Heart left ventricle (tissue), 13 donors: ENCODE data around the gene STARD7.

Experiments used
- CTCF ChIP-seq, 12 donors: fragments of 200-600 bp; sonication (generic) in 4 of 12; IDR thresholded peaks; one replicate each; pipeline versions ENCODE4 v1.5.0 to v1.8.0; 2018 to 2022; ENCODE audit warnings: antibody characterized with exemption in 12 of 12, mild to moderate bottlenecking in 5 of 12
- POLR2A ChIP-seq, 2 donors: fragments of 450-650 bp; IDR thresholded peaks; one replicate each; pipeline ENCODE4 v1.6.1; 2017; ENCODE audit warnings: antibody characterized with exemption in 2 of 2, mild to moderate bottlenecking in 2 of 2, moderate library complexity in 2 of 2
- donor health status: ischemic (EF 13 %, LVEDD 7.1; RV severe dilation, severe dysfunction).
- donor health status: DM: no; HTN: yes; CAD: no.
- donor health status: DM: no; HTN: no; CAD: no.
- donor health status: ischemic (EF 25% LVEDD 6.9; RV normal size, moderate dysfunction).
- donor health status: ischemic (EF 25% LVEDD 5.7; RV mildly dilated, moderate dysfunction).
- donor health status: ischemic (EF 35%, LVEDD 5.7; RV mildly dilated, moderate dysfunction).
- donor health status: nonischemic (EF 11% LVEDD 7.7; RV severe dilation, severe dysfunction).
- donor health status: DM: yes; HTN: yes; CAD: no.
- donor health status: PGD.
- donor health status: ischemic (EF 29% LVEDD 5.4; RV normal size, mild dysfunction).
- donor health status: nonischemic (EF 23%, LVEDD 6.1; RV moderate dilation, normal function).

GRCh38 chr2:96150007-96150640, 58.5 kb downstream of the STARD7 start:
- no peak for TF ChIP-seq CTCF (IDR thresholded peaks at IDR 0.05)
- no peak for TF ChIP-seq POLR2A (IDR thresholded peaks at IDR 0.05)
